Keratinocyte (primary cell): ENCODE measurements around the gene MTPN. TPM values are rescaled to one million over a fixed set of nuclear protein-coding genes. Genes with fewer than 3 reads are reported as not detected.

Experiments
- DNase-seq: peaks from one replicate; pipeline ENCODE4 v3.0.0-alpha.2; 2011; ENCODE audit warnings: low read depth, missing footprints, low spot score
- FAIRE-seq: peaks from 2 replicates; lab custom pipeline; 2011; peaks lifted over from hg19 to GRCh38; lab: Jason Lieb, UNC
- H2AFZ ChIP-seq: 2 replicates; pipeline ENCODE4 v1.6.0; 2012; ENCODE audit warnings: low read length, control low read depth, inconsistent platforms; ENCODE audit not compliant: control insufficient read depth
- H3K27ac ChIP-seq: 2 replicates; pipeline ENCODE4 v1.5.1; 2011; ENCODE audit warnings: low read length; ENCODE audit not compliant: control insufficient read depth, insufficient read depth
- H3K27me3 ChIP-seq: 3 replicates; pipeline ENCODE4 v1.6.0; 2011; ENCODE audit warnings: low read length; ENCODE audit not compliant: control insufficient read depth, insufficient read depth; ENCODE audit errors: extremely low read depth
- H3K36me3 ChIP-seq, 2 experiments: 2 replicates in 1 of 2; 3 replicates in 1 of 2; pipeline ENCODE4 v1.5.1; 2011; ENCODE audit warnings: low read length in 2 of 2, mild to moderate bottlenecking in 1 of 2; ENCODE audit not compliant: control insufficient read depth in 2 of 2, insufficient read depth in 2 of 2; ENCODE audit errors: extremely low read depth in 1 of 2
- H3K4me1 ChIP-seq: 3 replicates; pipeline ENCODE4 v1.5.1; 2011; ENCODE audit warnings: low read length; ENCODE audit not compliant: control insufficient read depth, insufficient read depth; ENCODE audit errors: extremely low read depth
- H3K4me2 ChIP-seq: 3 replicates; pipeline ENCODE4 v1.6.0; 2011; ENCODE audit warnings: low read depth, low read length; ENCODE audit not compliant: control insufficient read depth, insufficient read depth; ENCODE audit errors: extremely low read depth
- H3K4me3 ChIP-seq, 3 experiments: fragments of 200-600 bp in 1 of 3; sonication (generic) in 1 of 3; 2 replicates in 2 of 3; 3 replicates in 1 of 3; pipeline ENCODE4 v1.5.1; 2011 to 2016; ENCODE audit warnings: low read length in 3 of 3, mild to moderate bottlenecking in 3 of 3, control low read depth in 2 of 3, inconsistent platforms in 1 of 3, low read depth in 1 of 3, mixed read lengths in 1 of 3, mixed run types in 1 of 3, moderate library complexity in 1 of 3; ENCODE audit not compliant: control insufficient read depth in 2 of 3, insufficient read depth in 2 of 3; ENCODE audit errors: extremely low read depth in 1 of 3
- H3K79me2 ChIP-seq: 2 replicates; pipeline ENCODE4 v1.6.0; 2012; ENCODE audit warnings: low read length; ENCODE audit not compliant: control insufficient read depth, insufficient read depth
- H3K9ac ChIP-seq: 3 replicates; pipeline ENCODE4 v1.6.0; 2011; ENCODE audit warnings: low read length; ENCODE audit not compliant: control insufficient read depth, insufficient read depth; ENCODE audit errors: extremely low read depth
- H3K9me1 ChIP-seq: 3 replicates; pipeline ENCODE4 v1.6.0; 2011; ENCODE audit warnings: low read length; ENCODE audit not compliant: control insufficient read depth, insufficient read depth; ENCODE audit errors: extremely low read depth
- H3K9me3 ChIP-seq: 2 replicates; pipeline ENCODE4 v1.5.1; 2012; ENCODE audit warnings: low read depth, low read length; ENCODE audit not compliant: control insufficient read depth
- H4K20me1 ChIP-seq: 3 replicates; pipeline ENCODE4 v1.6.0; 2011; ENCODE audit warnings: low read length; ENCODE audit not compliant: control insufficient read depth, insufficient read depth; ENCODE audit errors: extremely low read depth
- CTCF ChIP-seq, 3 experiments: IDR thresholded peaks in 1 of 3; conservative IDR thresholded peaks in 1 of 3; optimal IDR thresholded peaks in 1 of 3; 2 replicates in 2 of 3; 3 replicates in 1 of 3; pipeline versions ENCODE3 to v1.5.1; 2011; ENCODE audit warnings: low read length in 3 of 3, mild to moderate bottlenecking in 3 of 3, moderate library complexity in 2 of 3, control low read depth in 1 of 3, inconsistent platforms in 1 of 3; ENCODE audit not compliant: insufficient read depth in 2 of 3; ENCODE audit errors: extremely low read depth in 1 of 3
- EZH2 ChIP-seq: IDR thresholded peaks from one replicate; pipeline ENCODE4 v1.6.1; 2012; ENCODE audit warnings: inconsistent platforms, mild to moderate bottlenecking, low read length, moderate library complexity
- dilution Hi-C: fragments of 300-500 bp; cut with MboI; formaldehyde crosslinking; loops from one replicate; pipeline ENCODE4 v1.7.0; 2020; ENCODE audit warnings: low sequenced_read_pairs; ENCODE audit not compliant: extremely low pct_ligation_motif_present
- polyA plus RNA-seq, 5 experiments: library from polyadenylated mRNA; depleted of rRNA in 3 of 5; stranded (reverse) in 3 of 5; stranded (forward) in 1 of 5; unstranded in 1 of 5; fragments of >200 nt; gene quantifications; 1 replicate in 1 of 5; 2 replicates in 3 of 5; 3 replicates in 1 of 5; pipeline versions ENCODE4 v1.2.1 to v1.2.3, GENCODE V29; 2011 to 2012; ENCODE audit warnings: missing spikeins in 2 of 5, low read depth in 1 of 5, low replicate concordance in 1 of 5

MTPN gene
- polyA plus RNA-seq, 1 donor (not counting 4 experiments of a cell fraction or from before 2014, with no cell fraction given): 151 TPM

GRCh38 chr7:135991906-135992305 is 14.7 kb upstream of the MTPN start:
- no peak overlapping the region for H3K4me3 ChIP-seq
- DNase-seq (no peak), FAIRE-seq (no peak)
- no peaks in the 10 kb centered on the region for H3K36me3 ChIP-seq
- H4K20me1 ChIP-seq: no peaks in the 10 kb centered on the region
- H3K9ac ChIP-seq: no peak overlapping the region
- H3K9me1 ChIP-seq: no peaks in the 10 kb centered on the region
- TF ChIP-seq CTCF (optimal IDR thresholded peaks at IDR 0.05 in 1 of 3, IDR thresholded peaks at IDR 0.05 in 1 of 3, conservative IDR thresholded peaks at IDR 0.05 in 1 of 3; ENCODE audit: extremely low read depth in 1 of 3, insufficient read depth in 2 of 3, low read length in 3 of 3) (no peak), EZH2 (no peak)
- no peak overlapping the region for H3K4me2 ChIP-seq
- H3K27me3 ChIP-seq: no peaks in the 10 kb centered on the region
- no peaks in the 10 kb centered on the region for H3K9me3 ChIP-seq
- peaks cover 7% of the 10 kb centered on the region for H3K4me1 ChIP-seq
- H3K27ac ChIP-seq: no peak overlapping the region
- H3K79me2 ChIP-seq: no peaks in the 10 kb centered on the region
- H2AFZ ChIP-seq: no peak overlapping the region
- dilution Hi-C loops: no loop called here

GRCh38 chr7:135991322-135991721 is 14.2 kb upstream of the MTPN start:
- Histone ChIP-seq H3K9me1 (no peaks in the 10 kb centered on the region), H3K4me1 (peaks cover 7% of the 10 kb centered on the region), H2AFZ (peak overlapping the region; percentile 54), H3K79me2 (no peaks in the 10 kb centered on the region), H3K27ac (no peak overlapping the region), H3K9me3 (no peaks in the 10 kb centered on the region), H3K36me3 (no peaks in the 10 kb centered on the region), H3K4me3 (no peak overlapping the region), H3K27me3 (no peaks in the 10 kb centered on the region), H3K4me2 (peak overlapping the region; percentile 8), H3K9ac (no peak overlapping the region), H4K20me1 (no peaks in the 10 kb centered on the region)
- DNase-seq (no peak), FAIRE-seq (peak; percentile 20)
- dilution Hi-C loops: no loop called here
- no peak for TF ChIP-seq EZH2

GRCh38 chr7:135990258-135990657 is 13.1 kb upstream of the MTPN start:
- no peaks in the 10 kb centered on the region for H3K9me1 ChIP-seq
- no peak for TF ChIP-seq EZH2
- TF ChIP-seq CTCF (optimal IDR thresholded peaks at IDR 0.05 in 1 of 3, IDR thresholded peaks at IDR 0.05 in 1 of 3, conservative IDR thresholded peaks at IDR 0.05 in 1 of 3; ENCODE audit: extremely low read depth in 1 of 3, insufficient read depth in 2 of 3, low read length in 3 of 3): no peak
- no peak overlapping the region for H3K9ac ChIP-seq
- no peak for DNase-seq
- peaks cover 7% of the 10 kb centered on the region for H3K4me1 ChIP-seq
- no peak overlapping the region for H3K4me2 ChIP-seq
- no peaks in the 10 kb centered on the region for H3K9me3 ChIP-seq
- H4K20me1 ChIP-seq: no peaks in the 10 kb centered on the region
- H3K27ac ChIP-seq: no peak overlapping the region
- H3K36me3 ChIP-seq: no peaks in the 10 kb centered on the region
- no peak for FAIRE-seq
- no peak overlapping the region for H3K4me3 ChIP-seq
- no peaks in the 10 kb centered on the region for H3K27me3 ChIP-seq
- H2AFZ ChIP-seq: no peak overlapping the region
- H3K79me2 ChIP-seq: no peaks in the 10 kb centered on the region
- dilution Hi-C loops: no loop called here
